Measurements from ENCODE around the gene CRACDL. TPM values are rescaled to one million over a fixed set of nuclear protein-coding genes. Genes with fewer than 3 reads are reported as not detected.
A peak's percentile ranks its signal among the peaks of the same experiment; 100 is the strongest.

Gene CRACDL
- total RNA-seq, 1 donor from 2014 or later: 17.8 TPM

GRCh38 chr2:98796775-98797544 lies 139.1 kb downstream of the CRACDL start:
- no peak for DNase-seq
- Histone ChIP-seq H3K4me3 (no peak overlapping the region), H3K27ac (no peak overlapping the region), H3K4me1 (peaks cover 42% of the 10 kb centered on the region), H3K36me3 (peaks cover 9% of the 10 kb centered on the region), H3K9me3 (no peaks in the 10 kb centered on the region), H3K27me3 (ENCODE audit: low read depth) (no peaks in the 10 kb centered on the region)
- no peak for TF ChIP-seq CTCF (IDR thresholded peaks at IDR 0.05)
- no peak for ATAC-seq
- intact Hi-C loops (cut with DNase I): no loop called here

- H3K36me3 ChIP-seq: peaks cover 9% of the 10 kb centered on the region
- no peaks in the 10 kb centered on the region for H3K9me3 ChIP-seq
- no peak for DNase-seq
- peaks cover 39% of the 10 kb centered on the region for H3K4me1 ChIP-seq
- no peaks in the 10 kb centered on the region for H3K27me3 ChIP-seq (ENCODE audit: low read depth)
- no peak for ATAC-seq
- TF ChIP-seq CTCF (IDR thresholded peaks at IDR 0.05): no peak
- no peak overlapping the region for H3K4me3 ChIP-seq
- no peak overlapping the region for H3K27ac ChIP-seq
- intact Hi-C loops (cut with DNase I): no loop called here
Measured at GRCh38 chr2:98795891-98796676, 139.9 kb downstream of the CRACDL start.

GRCh38 chr2:98793897-98794830 lies 141.9 kb downstream of the CRACDL start:
- H3K36me3 ChIP-seq: peaks cover 9% of the 10 kb centered on the region
- H3K4me1 ChIP-seq: peaks cover 20% of the 10 kb centered on the region
- H3K4me3 ChIP-seq: no peak overlapping the region
- no peak for TF ChIP-seq CTCF (IDR thresholded peaks at IDR 0.05)
- DNase-seq: no peak
- H3K9me3 ChIP-seq: no peaks in the 10 kb centered on the region
- peak overlapping the region; percentile 60 for H3K27ac ChIP-seq
- peak in 1 of 2 donors; percentile 24 for ATAC-seq
- intact Hi-C loops (cut with DNase I): no loop called here
- no peaks in the 10 kb centered on the region for H3K27me3 ChIP-seq (ENCODE audit: low read depth)

- Histone ChIP-seq H3K27me3 (ENCODE audit: low read depth) (no peaks in the 10 kb centered on the region), H3K4me1 (peaks cover 18% of the 10 kb centered on the region), H3K36me3 (peaks cover 9% of the 10 kb centered on the region), H3K27ac (peak overlapping the region; percentile 60), H3K4me3 (no peak overlapping the region), H3K9me3 (no peaks in the 10 kb centered on the region)
- DNase-seq (no peak), ATAC-seq (peak; percentile 37 to 75)
- no peak for TF ChIP-seq CTCF (IDR thresholded peaks at IDR 0.05)
- intact Hi-C loops (cut with DNase I): no loop called here
Measured at GRCh38 chr2:98793275-98793674, 142.8 kb downstream of the CRACDL start.

GRCh38 chr2:98790221-98790620 lies 145.8 kb downstream of the CRACDL start:
- no peak for ATAC-seq
- peaks cover 16% of the 10 kb centered on the region for H3K4me1 ChIP-seq
- H3K36me3 ChIP-seq: peaks cover 9% of the 10 kb centered on the region
- no peaks in the 10 kb centered on the region for H3K27me3 ChIP-seq (ENCODE audit: low read depth)
- no peak for DNase-seq
- no peak for TF ChIP-seq CTCF (IDR thresholded peaks at IDR 0.05)
- no peak overlapping the region for H3K4me3 ChIP-seq
- H3K9me3 ChIP-seq: no peaks in the 10 kb centered on the region
- intact Hi-C loops (cut with DNase I): no loop called here
- H3K27ac ChIP-seq: no peak overlapping the region

All from lower lobe of right lung (tissue), 2 donors.